Esophagus muscularis mucosa (tissue), 3 donors: ENCODE results near the gene RPN1.

ENCODE experiments used
- CTCF ChIP-seq, 3 experiments: fragments of 200-600 bp in 2 of 3; fragments of 450-650 bp in 1 of 3; sonication (generic) in 2 of 3; IDR thresholded peaks; one replicate each; pipeline ENCODE4 v1.5.1; 2017 to 2019; ENCODE audit warnings: antibody characterized with exemption in 3 of 3, mild to moderate bottlenecking in 2 of 3, moderate library complexity in 1 of 3
- POLR2A ChIP-seq: fragments of 450-650 bp; IDR thresholded peaks from one replicate; pipeline ENCODE4 v1.6.1; 2017; ENCODE audit warnings: antibody characterized with exemption, moderate library complexity, mild to moderate bottlenecking, low read depth
- POLR2AphosphoS5 ChIP-seq, 2 donors: sonication (generic); formaldehyde crosslinking; IDR thresholded peaks; one replicate each; pipeline ENCODE4 v1.6.1; 2017; ENCODE audit warnings: antibody characterized with exemption in 2 of 2

- TF ChIP-seq CTCF (IDR thresholded peaks at IDR 0.05), result no peak
- no peak for TF ChIP-seq POLR2A
- TF ChIP-seq POLR2AphosphoS5 (IDR thresholded peaks at IDR 0.05), result no peak
Observed at GRCh38 chr3:128578346-128578745, 72.3 kb downstream of the RPN1 start.
